ENCODE measurements around the gene SPG7.

The SPG7 gene

GRCh38 chr16:89600956-89601355 is 92.8 kb downstream of the SPG7 start:
- no peak for DNase-seq (ENCODE audit: low spot score)

GRCh38 chr16:89601906-89602272 is 93.7 kb downstream of the SPG7 start:
- DNase-seq (ENCODE audit: low spot score), result no peak

- no peak for DNase-seq (ENCODE audit: low spot score)
Measured at GRCh38 chr16:89602273-89602951, 94.2 kb downstream of the SPG7 start.

- no peak for DNase-seq (ENCODE audit: low spot score)
Measured at GRCh38 chr16:89602952-89603590, 94.9 kb downstream of the SPG7 start.

- no peak for DNase-seq (ENCODE audit: low spot score)
Measured at GRCh38 chr16:89604764-89605163, 96.6 kb downstream of the SPG7 start.

GRCh38 chr16:89605186-89605970 is 97.2 kb downstream of the SPG7 start:
- DNase-seq (ENCODE audit: low spot score), result no peak

GRCh38 chr16:89606006-89606405 is 97.8 kb downstream of the SPG7 start:
- DNase-seq (ENCODE audit: low spot score), result no peak
